C4-2B (cell line): ENCODE measurements around the gene RBM20.

Source experiments
- CTCF ChIP-seq: fragments of 450-650 bp; conservative IDR thresholded peaks from 2 replicates; pipeline ENCODE4 v1.5.1; 2017; ENCODE audit warnings: mild to moderate bottlenecking
- ZFX ChIP-seq: fragments of 450-650 bp; IDR thresholded peaks from 2 replicates; pipeline ENCODE4 v1.6.1; 2017

- TF ChIP-seq CTCF (no peak), ZFX (no peak)
Observed at GRCh38 chr10:110772454-110773025, 128.4 kb downstream of the RBM20 start.
